ENCODE measurements around the gene GALNT17.
"Not testable (repeated sequence)": the region's sequence is repeated elsewhere in the genome, so short reads cannot be mapped to it uniquely, and the experiment has no call there.

The GALNT17 gene

DNA sequence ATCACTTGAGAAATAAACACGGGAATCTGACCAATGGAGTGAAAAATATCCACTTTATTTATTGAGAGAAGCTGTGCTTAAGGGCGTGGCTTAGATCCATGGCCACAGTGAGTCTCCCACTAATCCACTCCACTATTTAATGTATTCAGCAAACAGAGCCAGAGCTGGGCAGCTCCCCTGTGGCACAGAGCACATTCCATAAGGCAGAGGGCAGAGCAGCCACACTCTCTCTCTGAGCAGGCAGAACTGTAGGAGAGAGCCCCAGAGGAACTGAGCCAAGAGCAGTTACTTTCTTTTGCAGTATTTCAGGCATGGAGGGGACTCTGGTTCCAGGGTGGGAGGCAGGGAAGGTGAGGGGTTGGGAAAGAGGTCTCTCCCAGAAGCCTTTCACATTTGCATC lies 106.0 kb downstream of the GALNT17 start:
- no peak for DNase-seq

DNA sequence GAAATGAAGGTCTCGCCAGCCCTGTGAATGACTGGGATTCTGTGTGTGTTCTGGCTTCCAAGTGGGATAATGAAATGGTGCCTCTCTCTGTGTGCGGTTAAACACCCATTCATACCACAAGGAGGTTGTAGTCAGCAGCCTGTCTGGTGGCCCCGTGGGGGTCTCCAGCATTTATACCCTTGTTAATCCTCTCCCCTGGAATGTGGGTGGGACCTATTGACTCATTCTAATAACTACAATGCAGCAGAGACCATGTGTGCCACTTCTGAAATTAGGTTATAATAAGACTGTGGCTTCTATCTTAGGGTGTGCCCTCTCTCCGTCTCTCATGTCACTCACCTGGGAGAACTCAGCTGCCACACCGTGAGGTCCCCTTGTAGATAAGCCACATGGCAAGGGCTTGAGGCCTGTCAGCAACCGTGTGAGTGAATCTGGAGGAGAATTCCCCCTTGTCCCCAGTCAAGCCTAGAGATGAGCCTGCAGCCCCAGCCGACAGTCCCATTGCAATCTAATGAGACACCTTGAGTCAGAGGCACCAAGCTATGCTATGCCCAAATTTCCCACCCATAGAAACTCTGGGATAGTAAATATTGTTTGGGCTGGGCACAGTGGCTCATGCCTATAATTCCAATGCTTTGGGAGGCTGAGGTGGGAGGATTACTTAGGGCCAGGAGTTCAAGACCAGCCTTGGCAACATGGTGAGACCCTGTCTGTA lies 106.8 kb downstream of the GALNT17 start:
- no peak for DNase-seq

DNA sequence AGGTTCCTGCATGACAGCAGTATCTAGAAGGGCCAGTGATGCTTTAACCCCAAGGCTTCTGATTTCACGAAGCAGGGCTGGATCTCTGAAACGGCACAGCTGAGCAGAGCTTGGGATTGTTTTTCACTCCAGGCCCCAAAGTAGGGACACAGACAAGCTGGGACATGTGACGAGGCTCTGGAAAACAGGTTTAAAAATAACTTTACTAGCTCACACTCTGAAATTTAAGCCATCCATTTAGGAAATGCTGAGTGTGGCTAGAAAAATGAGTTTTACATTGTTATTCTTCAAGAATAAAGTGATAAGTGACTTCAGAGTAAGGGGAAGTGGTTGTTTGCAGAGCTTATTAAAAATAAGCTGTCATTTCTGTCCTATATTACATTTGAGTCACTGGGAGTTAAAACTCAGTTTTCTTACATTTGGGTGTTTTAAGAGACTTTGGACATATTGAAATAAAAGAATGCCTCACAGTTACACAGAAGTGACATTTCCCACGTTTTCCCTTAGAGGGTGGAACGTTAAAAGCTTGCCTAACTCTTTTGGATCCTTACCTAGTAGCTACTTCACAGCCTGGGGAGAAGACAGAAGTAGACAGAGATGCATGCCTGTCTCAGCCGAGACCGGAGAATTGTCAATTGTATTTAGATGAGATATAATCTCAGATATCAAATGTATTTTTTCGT lies 107.8 kb downstream of the GALNT17 start:
- no peak for DNase-seq

DNA sequence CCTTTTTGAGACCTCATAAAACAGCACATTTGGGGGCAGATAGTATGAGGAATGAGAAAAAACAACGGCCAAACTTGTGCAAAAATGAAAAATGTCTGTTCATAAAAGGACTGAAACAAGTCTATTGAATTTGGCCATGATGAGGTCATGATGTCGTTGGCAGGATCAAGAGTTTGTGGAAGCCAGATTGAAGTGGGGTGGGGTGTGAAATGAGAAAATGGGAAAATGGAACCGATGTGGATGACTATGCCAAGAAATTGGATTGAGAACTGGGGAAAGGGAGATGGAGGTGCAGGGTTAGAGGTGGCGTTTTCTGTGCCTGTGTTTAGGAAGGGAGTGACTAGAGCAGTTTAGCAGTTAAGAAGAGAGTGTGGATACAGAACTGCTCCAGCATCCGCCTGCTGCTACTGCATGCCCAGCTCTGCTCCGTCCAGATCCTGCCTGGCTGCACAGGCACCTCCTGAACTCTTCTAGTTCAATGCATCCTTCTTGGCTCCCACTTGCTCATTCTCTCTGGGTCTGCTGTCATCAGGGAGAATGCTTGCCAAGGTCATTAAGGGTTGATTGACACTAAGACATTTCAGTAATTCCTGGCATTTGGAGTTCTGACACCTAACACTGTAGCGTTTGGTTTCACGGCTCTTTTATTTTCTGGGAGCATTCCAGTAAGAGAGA lies 111.9 kb downstream of the GALNT17 start:
- no peak for DNase-seq

DNA sequence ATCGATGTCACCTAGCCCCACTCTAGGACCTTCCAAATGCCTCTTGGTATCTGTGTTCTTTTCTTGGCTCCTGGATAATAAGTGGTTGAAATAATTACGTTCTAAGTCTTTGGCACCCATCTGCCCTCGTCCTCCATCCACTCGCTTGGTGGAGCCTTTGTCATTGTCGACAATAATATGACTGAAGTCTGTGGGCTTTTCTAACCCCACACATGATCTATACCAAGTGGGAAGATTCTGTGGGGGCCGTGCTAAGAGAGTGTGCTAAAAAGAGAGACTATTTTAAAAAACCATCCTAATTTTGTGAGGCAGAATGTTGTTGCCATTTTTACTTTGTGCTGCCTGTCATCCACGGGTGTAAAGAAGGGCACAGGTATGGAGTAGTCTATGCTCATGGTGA lies 113.1 kb downstream of the GALNT17 start:
- DNase-seq, result no peak

DNA sequence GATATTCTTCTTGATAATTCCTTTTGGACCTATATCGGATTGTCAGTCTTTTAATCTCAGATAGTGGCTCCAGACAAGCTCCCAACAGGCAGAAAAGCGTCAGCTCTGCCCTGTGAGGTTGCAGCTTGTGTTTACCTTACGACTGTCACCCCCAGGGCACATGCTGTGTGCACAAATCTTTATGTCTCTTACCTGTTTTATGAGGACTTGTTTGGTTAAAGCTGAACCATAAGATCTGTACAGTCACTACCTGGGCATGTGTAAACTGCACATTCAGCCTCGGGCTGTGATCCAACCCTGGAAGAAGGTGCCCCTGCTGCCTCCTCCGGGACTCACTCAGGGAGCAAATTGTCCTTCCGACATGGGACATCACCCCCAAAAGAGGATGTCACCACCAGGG lies 119.8 kb downstream of the GALNT17 start:
- no peak for DNase-seq

DNA sequence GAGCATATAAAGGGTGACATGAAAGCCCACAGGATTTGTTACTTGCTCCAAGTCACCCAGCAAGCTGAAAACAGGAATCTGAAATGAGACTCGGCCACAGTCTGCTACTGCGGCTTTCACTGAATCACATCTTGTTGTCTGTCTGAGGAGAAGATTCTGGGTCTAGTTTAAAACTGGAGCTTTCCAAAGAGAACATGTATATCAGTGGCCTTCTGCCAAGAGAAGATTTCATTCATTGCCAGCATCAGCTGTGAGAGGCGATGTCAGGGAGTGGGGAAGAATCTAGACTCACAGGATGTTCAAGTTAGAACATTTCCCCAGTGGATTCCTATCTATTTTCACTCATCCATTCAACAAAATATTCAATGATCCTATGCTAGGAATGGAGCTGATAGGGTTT lies 122.8 kb downstream of the GALNT17 start:
- DNase-seq, result no peak

DNA sequence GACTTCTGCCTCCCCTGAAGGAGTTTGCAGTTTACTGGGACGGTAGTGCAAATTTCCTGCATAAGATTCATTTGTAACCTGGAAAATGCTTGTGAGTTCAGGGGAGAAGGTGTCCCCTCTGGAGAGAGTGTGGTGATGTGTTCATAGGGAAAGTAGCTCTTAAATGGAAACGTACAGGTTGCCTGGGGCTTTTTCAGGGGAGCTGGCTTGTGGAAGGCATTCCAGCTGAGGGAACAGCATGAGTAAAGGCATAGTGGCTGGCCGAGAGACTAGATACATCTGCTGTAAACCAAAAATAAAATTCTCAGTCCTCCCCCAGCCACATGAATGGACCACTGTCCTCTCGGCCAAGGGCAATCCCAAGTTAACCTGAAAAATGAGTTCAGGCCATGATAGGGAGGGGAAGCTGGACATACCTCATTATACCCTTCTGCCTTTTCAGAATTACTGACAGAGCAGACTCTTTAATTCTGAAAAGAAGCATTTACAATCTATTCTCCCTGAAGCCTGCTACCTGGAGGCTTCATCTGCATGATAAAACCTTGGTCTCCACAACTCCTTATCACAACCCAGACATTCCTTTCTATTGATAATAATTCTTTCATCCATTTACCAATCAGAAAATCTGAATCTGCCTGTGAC lies 123.7 kb downstream of the GALNT17 start:
- DNase-seq, result no peak

DNA sequence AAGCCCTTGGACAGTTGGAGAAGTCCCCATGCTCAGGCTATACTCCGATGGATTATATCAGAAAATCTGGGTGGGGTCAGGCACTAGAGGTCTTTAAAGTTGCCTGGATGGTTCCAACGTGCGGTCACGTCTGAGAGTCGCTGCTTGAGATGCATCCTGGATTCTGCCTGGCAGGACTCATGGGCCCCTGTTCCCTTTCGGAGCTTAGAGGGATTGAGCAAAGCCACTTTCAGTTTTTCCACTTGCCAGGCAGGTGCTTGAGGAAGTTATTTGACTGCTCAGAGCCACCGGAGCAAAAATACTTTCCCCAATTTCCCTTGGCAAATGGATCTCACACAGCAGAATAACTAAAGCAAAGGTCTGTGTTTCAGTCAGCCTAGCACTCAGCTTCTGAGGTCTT lies 129.1 kb downstream of the GALNT17 start:
- DNase-seq, result no peak

DNA sequence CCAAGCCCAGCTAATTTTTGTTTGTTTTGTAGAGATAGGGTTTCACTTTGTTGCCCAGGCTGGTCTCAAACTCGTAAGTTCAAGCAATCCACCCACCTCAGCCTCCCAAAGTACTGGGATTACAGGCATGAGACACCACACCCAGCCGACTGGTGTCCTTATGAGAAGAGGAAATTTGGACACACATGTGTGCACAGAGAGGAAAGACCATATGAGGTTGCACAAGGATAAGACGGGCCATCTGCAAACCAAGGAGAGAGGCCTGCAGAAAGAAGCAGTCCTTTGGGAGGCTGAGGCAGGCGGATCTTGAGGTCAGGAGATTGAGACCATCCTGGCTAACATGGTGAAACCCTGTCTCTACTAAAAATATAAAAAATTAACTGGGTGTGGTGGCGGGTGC lies 130.9 kb downstream of the GALNT17 start:
- not testable (repeated sequence) for DNase-seq

DNA sequence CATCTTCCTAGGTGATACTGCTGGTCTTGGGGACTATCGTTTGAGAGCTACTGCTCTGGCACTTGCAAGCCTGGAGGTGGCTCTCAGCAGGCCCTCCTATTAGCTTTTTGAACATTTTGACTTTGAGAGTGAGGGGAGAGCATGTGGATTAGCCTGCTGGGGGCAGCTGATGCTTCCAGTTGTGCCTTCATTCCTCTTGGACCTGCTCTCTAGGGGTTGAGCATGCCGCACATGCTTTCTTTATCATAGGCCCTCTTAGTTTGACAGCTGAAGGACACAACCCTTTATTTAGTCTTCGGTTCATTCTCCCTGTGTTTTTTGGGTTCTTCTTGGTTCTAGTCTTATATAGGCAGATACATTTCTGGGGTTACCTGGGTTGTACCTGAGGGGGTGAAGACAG lies 132.1 kb downstream of the GALNT17 start:
- no peak for DNase-seq

DNA sequence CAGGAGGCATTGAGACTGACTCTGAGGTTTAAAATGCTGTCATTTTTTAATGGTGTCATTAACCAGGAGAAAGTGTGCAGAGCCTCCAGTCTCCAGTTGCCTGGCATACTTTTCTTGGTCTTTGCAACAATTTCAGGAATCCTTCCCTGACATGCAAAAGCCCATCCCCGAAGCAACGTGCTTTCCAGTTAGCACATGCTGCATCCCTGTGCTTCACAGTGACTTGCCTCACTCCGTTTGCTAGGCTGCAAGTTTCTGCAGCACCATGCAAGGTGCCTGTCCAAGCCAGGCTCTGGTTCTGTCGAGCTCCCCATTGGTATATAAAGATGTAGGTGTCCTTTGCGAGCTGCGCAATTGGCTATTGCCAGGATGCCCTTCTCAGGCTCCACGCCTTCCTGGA lies 135.0 kb downstream of the GALNT17 start:
- DNase-seq, result no peak

DNA sequence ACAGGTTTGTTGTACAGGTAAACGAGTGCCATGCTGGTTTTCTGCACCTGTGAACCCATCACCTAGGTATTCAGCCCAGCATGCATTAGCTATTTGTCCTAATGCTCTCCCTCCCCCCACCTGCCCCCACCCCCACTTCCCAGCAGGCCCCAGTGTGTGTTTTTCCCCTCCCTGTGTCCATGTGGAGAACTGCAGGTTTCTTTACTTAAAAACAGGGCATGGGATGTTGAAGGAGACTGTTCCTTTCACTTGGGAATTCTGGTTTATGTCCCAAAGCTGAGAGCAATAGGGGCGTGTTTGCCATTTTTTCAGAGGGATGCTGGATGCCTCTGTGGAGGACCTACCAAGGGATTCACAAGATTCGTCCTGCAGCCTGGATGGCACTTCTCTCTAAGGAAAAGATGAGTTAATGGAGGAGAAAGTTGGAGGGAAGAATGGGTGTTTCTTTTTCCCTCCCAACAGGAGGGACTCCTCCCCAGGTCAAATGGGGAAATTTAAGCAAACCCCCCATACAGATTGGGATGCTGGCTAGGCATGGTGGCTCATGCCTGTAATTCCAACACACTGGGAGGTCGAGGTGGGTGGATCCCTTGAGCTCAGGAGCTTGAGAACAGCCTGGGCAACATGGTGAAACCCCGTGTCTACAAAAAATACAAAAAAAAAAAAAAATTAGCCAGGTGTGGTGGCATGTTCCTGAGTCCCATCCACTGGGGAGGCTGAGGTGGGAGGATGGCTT lies 136.0 kb downstream of the GALNT17 start:
- DNase-seq, result no peak

DNA sequence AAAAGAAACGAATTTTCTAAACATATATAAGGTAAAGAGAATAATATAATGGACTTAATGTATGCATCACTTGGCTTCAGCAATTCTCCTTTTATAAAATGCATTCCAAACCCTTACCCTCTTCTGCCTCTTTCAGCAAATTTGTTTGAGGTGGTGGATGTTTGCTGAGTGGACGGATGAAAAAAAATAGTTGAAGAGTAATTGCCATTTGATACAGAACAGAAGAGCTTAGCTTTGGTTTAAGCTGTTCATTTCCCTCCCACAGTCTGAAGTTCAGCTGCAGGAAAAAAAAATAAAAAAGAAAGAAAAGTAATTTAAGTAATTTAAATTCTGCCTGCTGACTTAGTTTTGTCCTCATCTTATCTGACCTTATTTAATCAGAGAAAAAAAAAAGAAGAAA lies 138.6 kb downstream of the GALNT17 start:
- DNase-seq, result no peak

DNA sequence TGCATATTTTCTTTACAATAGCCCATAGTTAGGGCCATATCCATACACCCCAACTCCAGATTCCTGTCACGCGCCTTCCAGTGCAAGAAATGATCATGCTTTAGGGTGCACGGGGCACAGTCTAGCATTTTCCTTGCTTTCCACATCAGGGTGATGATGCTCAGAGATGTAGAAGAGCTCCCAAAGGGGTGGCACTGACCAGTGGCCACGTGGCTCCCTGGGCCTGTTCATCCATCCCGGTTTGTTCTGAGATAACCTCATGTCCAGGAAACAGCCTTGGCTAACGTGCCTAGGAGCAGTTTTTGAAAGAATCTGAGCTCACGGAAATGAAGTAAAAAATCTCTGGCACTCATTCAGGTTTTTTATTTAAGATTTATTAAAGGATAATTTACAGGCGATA lies 139.3 kb downstream of the GALNT17 start:
- no peak for DNase-seq

DNA sequence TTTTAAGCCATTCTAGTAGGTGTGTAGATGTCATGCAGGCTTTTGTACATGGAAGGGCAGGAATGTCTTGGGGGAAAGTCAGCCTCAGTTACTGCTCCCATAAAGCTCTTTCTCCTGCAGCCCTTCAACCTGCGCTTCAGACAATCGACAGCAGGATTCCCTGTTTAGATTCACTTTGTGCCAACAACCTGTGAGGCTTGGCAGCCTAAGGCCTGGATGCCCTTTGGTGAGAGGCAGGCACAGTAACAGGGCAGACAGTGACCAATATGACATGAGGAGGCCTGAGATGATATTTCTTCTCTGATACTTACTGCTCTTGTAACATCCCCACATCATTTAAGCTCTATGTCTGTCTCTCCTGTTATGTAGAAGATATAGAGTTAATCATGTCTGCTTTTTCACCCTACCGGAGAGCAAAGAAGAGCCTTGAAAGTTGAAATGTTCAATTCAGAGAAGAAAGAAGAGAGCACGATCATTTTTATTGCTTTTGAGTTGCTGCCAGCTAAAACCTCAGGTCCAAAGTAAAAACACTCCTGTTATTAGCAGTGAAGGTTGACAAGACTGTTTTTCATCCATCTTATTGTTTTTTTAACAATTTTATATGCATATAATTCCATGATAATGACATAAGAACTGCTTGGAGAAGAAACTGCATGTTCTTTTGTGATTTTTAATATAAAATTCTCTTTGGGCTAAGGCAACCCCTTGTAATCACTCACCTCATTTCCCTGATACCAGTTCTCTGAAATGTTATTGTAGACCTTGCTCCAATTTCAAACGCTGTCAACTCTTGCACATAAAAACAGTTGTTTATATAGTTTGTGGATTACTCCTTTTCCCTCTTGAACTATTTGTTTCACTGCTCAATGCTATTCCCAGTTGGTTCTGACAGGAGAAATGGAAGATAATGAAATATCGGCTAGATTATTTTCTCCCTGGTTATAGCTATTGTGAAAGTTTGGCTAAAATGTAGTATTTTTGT lies 140.9 kb downstream of the GALNT17 start:
- DNase-seq, result no peak

DNA sequence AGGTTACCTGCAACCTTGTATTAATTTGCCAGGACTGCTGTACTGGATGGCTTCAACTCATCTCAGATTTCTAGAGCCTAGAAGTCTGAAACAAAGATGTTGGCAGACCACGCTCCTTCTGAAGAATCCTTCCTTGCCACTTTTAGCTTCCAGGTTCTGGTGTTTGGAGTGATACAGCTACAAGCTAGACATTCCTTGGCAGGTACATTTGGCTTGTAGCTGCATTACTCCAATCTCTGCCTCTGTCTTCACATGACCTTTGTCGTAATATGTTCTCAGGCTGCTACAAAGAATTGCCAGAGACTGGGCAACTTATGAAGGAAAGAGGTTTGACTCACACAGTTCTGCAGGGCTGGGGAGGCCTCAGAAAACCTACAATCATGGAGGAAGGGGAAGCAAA lies 146.3 kb downstream of the GALNT17 start:
- no peak for DNase-seq

DNA sequence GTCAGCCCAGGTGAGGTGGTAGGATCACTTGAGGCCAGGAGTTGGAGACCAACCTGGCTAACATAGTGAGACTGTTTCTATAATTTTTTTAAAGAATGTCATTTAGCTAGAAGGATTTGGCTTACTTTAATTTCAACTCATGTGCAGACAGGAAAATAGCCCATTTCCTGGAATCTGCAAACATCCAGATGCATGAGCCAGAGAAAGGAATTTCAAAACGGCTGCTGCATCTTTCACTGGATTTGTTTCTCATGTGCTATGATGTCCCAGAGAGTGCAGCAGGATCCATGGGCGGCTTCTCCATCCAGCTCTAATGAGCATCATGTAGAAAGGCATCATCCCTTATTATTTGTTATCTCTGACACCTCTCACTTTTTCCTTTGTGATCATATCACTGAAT lies 149.3 kb downstream of the GALNT17 start:
- no peak for DNase-seq

DNA sequence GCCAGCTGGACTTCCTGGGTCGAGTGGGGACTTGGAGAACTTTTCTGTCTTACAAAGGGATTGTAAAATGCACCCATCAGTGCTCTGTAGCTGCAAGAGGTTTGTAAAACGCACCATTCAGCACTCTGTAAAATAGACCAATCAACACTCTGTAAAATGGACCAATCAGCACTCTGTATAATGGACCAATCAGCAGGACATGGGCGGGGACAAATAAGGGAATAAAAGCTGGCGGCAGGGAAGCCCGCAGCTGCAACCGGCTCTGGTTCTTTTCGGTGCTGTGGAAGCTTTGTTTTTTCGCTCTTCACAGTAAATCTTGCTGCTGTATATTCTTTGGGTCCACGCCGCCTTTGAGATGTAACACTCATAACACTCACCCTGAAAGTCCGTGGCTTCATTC lies 151.9 kb downstream of the GALNT17 start:
- DNase-seq, result no peak

DNA sequence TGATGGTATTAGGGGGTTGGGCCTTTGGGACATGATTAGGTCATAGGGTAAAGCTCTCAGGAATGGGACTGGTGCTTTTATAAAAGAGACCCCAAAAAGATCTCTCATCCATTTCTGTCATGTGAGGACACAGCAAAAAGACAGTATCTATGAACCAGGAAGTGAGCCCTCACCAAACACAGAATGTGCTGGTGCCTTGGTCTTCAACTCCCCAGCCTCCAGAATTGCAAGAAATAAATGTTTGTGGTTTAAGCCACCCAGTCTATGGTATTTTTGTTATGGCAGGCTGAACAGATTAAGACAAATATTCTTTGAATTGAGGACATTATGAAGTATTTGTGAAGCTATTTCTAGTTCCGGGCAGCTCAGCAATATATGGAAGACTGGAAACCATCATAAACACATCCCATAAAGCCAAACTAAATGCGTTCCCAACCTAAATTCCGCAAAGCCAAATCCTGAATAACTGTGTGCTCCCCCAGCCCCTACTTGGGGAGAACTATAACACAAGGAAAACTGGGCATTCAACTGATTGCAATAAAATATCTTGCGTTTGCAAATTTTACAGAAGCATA lies 153.7 kb downstream of the GALNT17 start:
- no peak for DNase-seq

DNA sequence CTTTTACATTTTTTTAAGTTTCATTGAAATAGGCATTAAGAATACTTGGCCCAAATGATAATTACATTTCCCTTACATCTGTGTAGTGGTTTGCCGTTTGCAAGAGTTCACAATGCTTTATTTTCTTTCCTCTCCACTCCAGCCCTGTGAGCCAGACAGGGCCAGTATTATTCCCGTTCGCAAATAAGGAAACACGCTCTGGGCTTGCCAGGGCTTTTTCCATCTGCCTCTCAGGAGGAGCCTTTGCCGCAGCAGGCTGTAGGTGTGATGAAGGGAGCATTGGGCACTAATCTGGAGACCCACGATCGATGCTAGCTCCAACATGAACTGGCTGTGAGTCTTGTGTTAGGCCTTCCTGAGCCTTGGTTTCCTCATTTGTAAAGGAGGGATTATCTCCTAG lies 154.4 kb downstream of the GALNT17 start:
- no peak for DNase-seq

DNA sequence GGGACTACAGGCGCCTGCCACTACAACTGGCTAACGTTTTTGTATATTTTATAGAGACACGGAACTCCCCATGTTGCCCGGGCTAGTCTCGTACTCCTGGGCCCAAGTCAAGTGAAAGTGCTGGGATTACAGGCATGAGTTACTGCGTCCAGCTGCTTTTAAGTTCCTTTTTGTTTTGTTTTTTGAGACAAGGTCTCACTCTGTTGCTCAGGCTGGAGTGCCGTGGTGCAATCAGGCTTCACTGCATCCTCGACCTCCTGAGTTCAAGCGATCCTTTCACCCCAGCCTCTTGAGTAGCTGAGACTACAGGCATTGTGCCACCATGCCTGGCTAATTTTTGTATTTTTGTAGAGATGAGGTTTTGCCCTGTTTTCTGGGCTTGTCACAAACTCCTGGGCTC lies 155.0 kb downstream of the GALNT17 start:
- no peak for DNase-seq

Measured in NCI-H1417 treated with DMSO at 0.1 percent for 48 hours (cell line).